Activated CD8-positive, alpha-beta T cell treated with anti-CD3 and anti-CD28 coated beads for 36 hours (primary cell): ENCODE measurements around the gene B3GAT3. TPM values are rescaled to one million over a fixed set of nuclear protein-coding genes. Genes with fewer than 3 reads are reported as not detected.

Source experiments
- ATAC-seq: fragments of 200-7000 bp; cut with Tn5 transposase; one replicate; pipeline ENCODE4 v1.10.0; 2021; ENCODE audit warnings: mild to moderate bottlenecking, moderate library complexity
- CTCF ChIA-PET: fragments of 350-600 bp; sonication (Branson Sonifier 250); formaldehyde crosslinking; loops from one replicate; lab custom pipeline; 2021; ENCODE audit warnings: antibody characterized with exemption; lab: Charles Lee
- POLR2A ChIA-PET: fragments of 350-600 bp; sonication (Branson Sonifier 250); formaldehyde crosslinking; loops from one replicate; lab custom pipeline; 2021; ENCODE audit warnings: antibody characterized with exemption; lab: Charles Lee
- DNase-seq: peaks from one replicate; pipeline ENCODE4 v3.0.0-alpha.2; 2020
- H3K27ac Mint-ChIP-seq: one replicate; pipeline ENCODE4 v1.8.0; 2021; ENCODE audit warnings: mild to moderate bottlenecking, mixed read lengths
- H3K27me3 Mint-ChIP-seq: one replicate; pipeline ENCODE4 v1.8.0; 2021; ENCODE audit warnings: mixed read lengths
- H3K36me3 Mint-ChIP-seq: one replicate; pipeline ENCODE4 v1.8.0; 2021; ENCODE audit warnings: low read depth, mixed read lengths
- H3K4me1 Mint-ChIP-seq: one replicate; pipeline ENCODE4 v1.8.0; 2021; ENCODE audit warnings: low read depth, mixed read lengths
- H3K4me3 Mint-ChIP-seq: one replicate; pipeline ENCODE4 v1.8.0; 2021; ENCODE audit warnings: mild to moderate bottlenecking, moderate library complexity, mixed read lengths
- H3K9me3 Mint-ChIP-seq: one replicate; pipeline ENCODE4 v1.8.0; 2021; ENCODE audit warnings: mixed read lengths
- CTCF ChIP-seq: fragments of 200-600 bp; IDR thresholded peaks from one replicate; pipeline ENCODE4 v1.8.0; 2022; ENCODE audit warnings: antibody characterized with exemption, mild to moderate bottlenecking
- intact Hi-C: fragments of 100-400 bp; cut with micrococcal nuclease; formaldehyde crosslinking; loops from one replicate; pipeline ENCODE4 v1.10.0; 2022
- total RNA-seq, 2 experiments: library from RNA; stranded (reverse); gene quantifications; one replicate each; pipeline ENCODE4 v1.2.3, GENCODE V29; 2021

The B3GAT3 gene
- total RNA-seq, 2 experiments from 2014 or later = 59.1 to 61.4 TPM

- DNase-seq = no peak
- H3K4me3 Mint-ChIP-seq = no peak overlapping the region
Measured at GRCh38 chr11:62578541-62578940, 43.2 kb downstream of the B3GAT3 start.

GRCh38 chr11:62577046-62577714 lies 44.6 kb downstream of the B3GAT3 start:
- H3K9me3 Mint-ChIP-seq = no peaks in the 10 kb centered on the region
- peaks cover 43% of the 10 kb centered on the region for H3K36me3 Mint-ChIP-seq
- no peak for TF ChIP-seq CTCF
- ATAC-seq (no peak), DNase-seq (no peak)
- peaks cover 19% of the 10 kb centered on the region for H3K4me1 Mint-ChIP-seq
- ChIA-PET CTCF (interaction anchor here (1.1 to 1.5 kb wide), 3 partner anchors 11 to 182 kb away, joined by 3 to 4 read pairs (median 3); no protein-coding TSS in a partner anchor), POLR2A (interaction anchor here (1.4 to 7.7 kb wide), 2 partner anchors 14 to 88 kb away, joined by 5 to 55 read pairs; partner anchors contain the start of genes C11orf98, CSKMT and TUT1)
- no peak overlapping the region for H3K4me3 Mint-ChIP-seq
- H3K27me3 Mint-ChIP-seq = no peaks in the 10 kb centered on the region
- H3K27ac Mint-ChIP-seq = peak overlapping the region; percentile 42
- intact Hi-C loops = no loop called here

More at GRCh38 chr11:62578541-62578940, 43.2 kb downstream of the B3GAT3 start:
- no peak for TF ChIP-seq CTCF
- ChIA-PET POLR2A (interaction anchor here (0.7 to 7.7 kb wide), 4 partner anchors 13 to 339 kb away, joined by 3 to 55 read pairs (median 4); partner anchors contain the start of genes INTS5 and TUT1), CTCF (interaction anchor here (1.0 kb wide), 1 partner anchor 10 kb away, joined by 4 read pairs; no protein-coding TSS in a partner anchor)
- no peak for ATAC-seq
- H3K27me3 Mint-ChIP-seq = no peaks in the 10 kb centered on the region
- peaks cover 36% of the 10 kb centered on the region for H3K36me3 Mint-ChIP-seq
- peaks cover 12% of the 10 kb centered on the region for H3K4me1 Mint-ChIP-seq
- no peak overlapping the region for H3K27ac Mint-ChIP-seq
- intact Hi-C loops = no loop called here
- no peaks in the 10 kb centered on the region for H3K9me3 Mint-ChIP-seq

- ATAC-seq (no peak), DNase-seq (no peak)
- Mint-ChIP-seq H3K27me3 (no peaks in the 10 kb centered on the region), H3K9me3 (no peaks in the 10 kb centered on the region), H3K27ac (peak overlapping the region; percentile 12), H3K4me3 (peak overlapping the region; percentile 96), H3K36me3 (peaks cover 51% of the 10 kb centered on the region), H3K4me1 (peaks cover 32% of the 10 kb centered on the region)
- TF ChIP-seq CTCF = no peak
- intact Hi-C loops = no loop called here
- ChIA-PET POLR2A (interaction anchor here (0.8 to 3.0 kb wide), 7 partner anchors 9 to 133 kb away, joined by 3 to 32 read pairs (median 14); partner anchors contain the start of genes C11orf98, CSKMT and TUT1), CTCF (interaction anchor here (1.0 to 4.0 kb wide), 2 partner anchors 15 to 19 kb away, joined by 3 to 14 read pairs; no protein-coding TSS in a partner anchor)
Measured at GRCh38 chr11:62575837-62576236, 45.9 kb downstream of the B3GAT3 start.

- Mint-ChIP-seq H3K9me3 (no peaks in the 10 kb centered on the region), H3K4me3 (peak overlapping the region; percentile 96), H3K27ac (peak overlapping the region; percentile 97), H3K27me3 (no peaks in the 10 kb centered on the region), H3K36me3 (peaks cover 56% of the 10 kb centered on the region), H3K4me1 (peaks cover 37% of the 10 kb centered on the region)
- intact Hi-C loops = no loop called here
- no peak for TF ChIP-seq CTCF
- no peak for DNase-seq
- CTCF ChIA-PET = interaction anchor here (2.0 to 4.0 kb wide), 2 partner anchors 15 to 17 kb away, joined by 9 to 14 read pairs; partner anchors contain the start of gene TUT1
- ATAC-seq = no peak
- POLR2A ChIA-PET = interaction anchor here (0.8 to 11.0 kb wide), 14 partner anchors 10 to 266 kb away, joined by 3 to 156 read pairs (median 6); partner anchors contain the start of genes C11orf98, CSKMT, INTS5 and TUT1
Measured at GRCh38 chr11:62575156-62575555, 46.6 kb downstream of the B3GAT3 start.
